GM23338 (cell line): Measurements from ENCODE around the gene RECQL5. TPM values are rescaled to one million over a fixed set of nuclear protein-coding genes. Genes with fewer than 3 reads are reported as not detected.

ENCODE experiments used
- ATAC-seq: fragments of 200-7000 bp; cut with Tn5 transposase; 3 replicates; pipeline ENCODE4 v1.9.1; 2020
- DNase-seq: peaks from one replicate; pipeline ENCODE4 v3.0.0-alpha.2; 2015; ENCODE audit warnings: low spot score
- H2AFZ ChIP-seq: fragments of 200-600 bp; sonication (generic); 2 replicates; pipeline ENCODE4 v1.8.0; 2016; ENCODE audit warnings: antibody characterized with exemption, mild to moderate bottlenecking, moderate library complexity
- H3F3A ChIP-seq: fragments of 200-600 bp; sonication (generic); replicated peaks from 2 replicates; pipeline ENCODE4 v1.8.0; 2017; ENCODE audit warnings: antibody characterized with exemption, mixed run types, low read depth
- H3K27ac ChIP-seq: fragments of 200-600 bp; sonication (generic); 2 replicates; pipeline ENCODE4 v1.6.1; 2016; ENCODE audit warnings: low read depth
- H3K27me3 ChIP-seq: fragments of 200-600 bp; sonication (generic); 2 replicates; pipeline ENCODE4 v1.8.0; 2016; ENCODE audit warnings: mild to moderate bottlenecking, mixed run types, moderate library complexity; ENCODE audit not compliant: insufficient read depth
- H3K36me3 ChIP-seq: fragments of 200-600 bp; sonication (generic); 2 replicates; pipeline ENCODE4 v1.8.0; 2016; ENCODE audit warnings: mild to moderate bottlenecking; ENCODE audit not compliant: insufficient read depth
- H3K4me1 ChIP-seq: fragments of 200-600 bp; sonication (generic); 2 replicates; pipeline ENCODE4 v1.8.0; 2016; ENCODE audit warnings: mild to moderate bottlenecking, moderate library complexity; ENCODE audit not compliant: insufficient read depth
- H3K4me2 ChIP-seq: fragments of 200-600 bp; sonication (generic); 2 replicates; pipeline ENCODE4 v1.7.1; 2017; ENCODE audit warnings: mixed run types
- H3K4me3 ChIP-seq: fragments of 200-600 bp; sonication (generic); 2 replicates; pipeline ENCODE4 v1.6.1; 2016; ENCODE audit warnings: mixed run types
- H3K79me2 ChIP-seq: fragments of 200-600 bp; sonication (generic); replicated peaks from 2 replicates; pipeline ENCODE4 v1.8.0; 2017; ENCODE audit warnings: mild to moderate bottlenecking; ENCODE audit not compliant: insufficient read depth
- H3K9me2 ChIP-seq: fragments of 200-600 bp; sonication (generic); 2 replicates; pipeline ENCODE4 v1.8.0; 2017; ENCODE audit not compliant: insufficient read depth
- H4K20me1 ChIP-seq: fragments of 200-600 bp; sonication (generic); replicated peaks from 2 replicates; pipeline ENCODE4 v1.8.0; 2017; ENCODE audit warnings: mild to moderate bottlenecking; ENCODE audit not compliant: insufficient read depth
- H3K27ac Mint-ChIP-seq: 2 replicates; pipeline ENCODE4 v1.8.0; 2020; ENCODE audit warnings: inconsistent platforms, mild to moderate bottlenecking, moderate library complexity, mixed read lengths
- H3K27me3 Mint-ChIP-seq: 3 replicates; pipeline ENCODE4 v1.8.0; 2022; ENCODE audit warnings: low read depth, mild to moderate bottlenecking, moderate library complexity, mixed read lengths, inconsistent platforms; ENCODE audit not compliant: insufficient read depth, poor library complexity
- H3K36me3 Mint-ChIP-seq: 3 replicates; pipeline ENCODE4 v1.8.0; 2021; ENCODE audit warnings: low read depth, mild to moderate bottlenecking, inconsistent platforms, moderate library complexity, mixed read lengths
- H3K4me1 Mint-ChIP-seq: 3 replicates; pipeline ENCODE4 v1.8.0; 2020; ENCODE audit warnings: mild to moderate bottlenecking, inconsistent platforms, mixed read lengths
- H3K4me3 Mint-ChIP-seq: 3 replicates; pipeline ENCODE4 v1.8.0; 2021; ENCODE audit warnings: moderate library complexity, mild to moderate bottlenecking, inconsistent platforms, mixed read lengths
- H3K9me3 Mint-ChIP-seq: 3 replicates; pipeline ENCODE4 v1.8.0; 2020; ENCODE audit warnings: moderate library complexity, mild to moderate bottlenecking, inconsistent platforms, mixed read lengths
- CREB1 ChIP-seq: fragments of 250-450 bp; sonication (Bioruptor Pico); IDR thresholded peaks from 2 replicates; pipeline ENCODE4 v1.5.0; 2020; ENCODE audit warnings: low read depth, mild to moderate bottlenecking, moderate library complexity
- CTCF ChIP-seq, 2 experiments: fragments of 200-600 bp in 1 of 2; sonication (generic) in 1 of 2; conservative IDR thresholded peaks; 2 replicates each; pipeline versions ENCODE4 v1.5.1 to v1.6.1; 2016 to 2017; ENCODE audit warnings: antibody characterized with exemption in 2 of 2, low read depth in 2 of 2, mild to moderate bottlenecking in 2 of 2, moderate library complexity in 1 of 2
- ETS1 ChIP-seq: IDR thresholded peaks from 2 replicates; pipeline ENCODE4 v1.6.1; 2016; ENCODE audit warnings: antibody characterized with exemption
- EZH2 ChIP-seq: fragments of 200-600 bp; sonication (generic); IDR thresholded peaks from one replicate; pipeline ENCODE4 v1.8.0; 2017; ENCODE audit warnings: antibody characterized with exemption, mild to moderate bottlenecking, low read depth; ENCODE audit not compliant: unreplicated experiment
- EZH2phosphoT487 ChIP-seq: fragments of 200-600 bp; sonication (generic); IDR thresholded peaks from one replicate; pipeline ENCODE4 v1.8.1; 2018; ENCODE audit warnings: antibody characterized with exemption; ENCODE audit not compliant: unreplicated experiment
- JUNB ChIP-seq: IDR thresholded peaks from one replicate; pipeline ENCODE4 v1.6.1; 2016; ENCODE audit warnings: antibody characterized with exemption; ENCODE audit not compliant: unreplicated experiment
- NANOG ChIP-seq: IDR thresholded peaks from 2 replicates; pipeline ENCODE4 v1.6.1; 2016; ENCODE audit warnings: antibody characterized with exemption, borderline replicate concordance
- POLR2AphosphoS5 ChIP-seq: IDR thresholded peaks from 2 replicates; pipeline ENCODE4 v1.6.1; 2016; ENCODE audit warnings: antibody characterized with exemption, low read depth
- REST ChIP-seq: IDR thresholded peaks from one replicate; pipeline ENCODE4 v1.6.1; 2018; ENCODE audit warnings: antibody characterized with exemption; ENCODE audit not compliant: unreplicated experiment
- STAT1 ChIP-seq: IDR thresholded peaks from one replicate; pipeline ENCODE4 v1.6.1; 2016; ENCODE audit warnings: antibody characterized with exemption; ENCODE audit not compliant: unreplicated experiment
- ZNF114 ChIP-seq: fragments of 250-450 bp; sonication (Bioruptor Pico); IDR thresholded peaks from 2 replicates; pipeline ENCODE4 v1.5.0; 2020; ENCODE audit warnings: mild to moderate bottlenecking, moderate library complexity
- ZNF331 ChIP-seq: fragments of 250-450 bp; sonication (Bioruptor Pico); IDR thresholded peaks from 2 replicates; pipeline ENCODE4 v1.5.0; 2020; ENCODE audit warnings: low read depth, mild to moderate bottlenecking, moderate library complexity
- ZNF462 ChIP-seq: fragments of 250-450 bp; sonication (Bioruptor Pico); IDR thresholded peaks from 2 replicates; pipeline ENCODE4 v1.5.0; 2020; ENCODE audit warnings: mild to moderate bottlenecking, moderate library complexity
- polyA plus RNA-seq: library from polyadenylated mRNA; unstranded; fragments of >200 nt; fragmentation: Nextera tagmentation; extraction: Ambion mirVana; gene quantifications from 2 replicates; pipeline ENCODE4 v1.2.1, GENCODE V29; 2016
- total RNA-seq: library from RNA; depleted of rRNA; stranded (reverse); fragments of >200 nt; shearing (Covaris generic); gene quantifications from 2 replicates; pipeline ENCODE4 v1.2.3, GENCODE V29; 2014

RECQL5 gene
- total and polyA plus RNA-seq, 2 experiments from 2014 or later: 20.0 to 23.3 TPM

- Histone ChIP-seq H4K20me1 (peaks cover 3% of the 10 kb centered on the region; the same call in 1 of the 2 replicates), H2AFZ (no peak overlapping the region), H3K4me1 (no peaks in the 10 kb centered on the region), H3K79me2 (no peaks in the 10 kb centered on the region), H3K27me3 (no peaks in the 10 kb centered on the region), H3K36me3 (peaks cover 23% of the 10 kb centered on the region), H3K4me3 (no peak overlapping the region), H3K4me2 (no peak overlapping the region), H3K9me2 (no peaks in the 10 kb centered on the region), H3F3A (no peaks in the 10 kb centered on the region), H3K27ac (no peak overlapping the region)
- TF ChIP-seq ZNF462 (no peak), JUNB (no peak), CREB1 (CRISPR knock-in tag) (no peak), REST (no peak), STAT1 (no peak), ZNF114 (CRISPR knock-in tag) (no peak), ETS1 (no peak), CTCF (conservative IDR thresholded peaks at IDR 0.05; ENCODE audit: low read depth in 2 of 2) (no peak), EZH2phosphoT487 (no peak), POLR2AphosphoS5 (no peak), EZH2 (no peak), NANOG (no peak), ZNF331 (no peak)
- H3K4me3 Mint-ChIP-seq: no peak overlapping the region
- DNase-seq (no peak), ATAC-seq (no peak)
- peaks cover 15% of the 10 kb centered on the region for H3K27me3 Mint-ChIP-seq
- no peaks in the 10 kb centered on the region for H3K9me3 Mint-ChIP-seq
- no peaks in the 10 kb centered on the region for H3K4me1 Mint-ChIP-seq
- peaks cover 63% of the 10 kb centered on the region for H3K36me3 Mint-ChIP-seq
- H3K27ac Mint-ChIP-seq: no peak overlapping the region
These were observed 36.6 kb upstream of the RECQL5 start for GRCh38 chr17:75703591-75703990.
